Brain pericyte (primary cell): ENCODE measurements around the gene COL4A6.

Source experiments
- DNase-seq: peaks from one replicate; pipeline ENCODE4 v3.0.0-alpha.2; 2012; ENCODE audit warnings: low read depth, low spot score

Gene COL4A6

GRCh38 chrX:108270739-108271396 lies 167.4 kb downstream of the COL4A6 start:
- no peak for DNase-seq

- no peak for DNase-seq
Measured at GRCh38 chrX:108270280-108270679, 167.9 kb downstream of the COL4A6 start.

DNA sequence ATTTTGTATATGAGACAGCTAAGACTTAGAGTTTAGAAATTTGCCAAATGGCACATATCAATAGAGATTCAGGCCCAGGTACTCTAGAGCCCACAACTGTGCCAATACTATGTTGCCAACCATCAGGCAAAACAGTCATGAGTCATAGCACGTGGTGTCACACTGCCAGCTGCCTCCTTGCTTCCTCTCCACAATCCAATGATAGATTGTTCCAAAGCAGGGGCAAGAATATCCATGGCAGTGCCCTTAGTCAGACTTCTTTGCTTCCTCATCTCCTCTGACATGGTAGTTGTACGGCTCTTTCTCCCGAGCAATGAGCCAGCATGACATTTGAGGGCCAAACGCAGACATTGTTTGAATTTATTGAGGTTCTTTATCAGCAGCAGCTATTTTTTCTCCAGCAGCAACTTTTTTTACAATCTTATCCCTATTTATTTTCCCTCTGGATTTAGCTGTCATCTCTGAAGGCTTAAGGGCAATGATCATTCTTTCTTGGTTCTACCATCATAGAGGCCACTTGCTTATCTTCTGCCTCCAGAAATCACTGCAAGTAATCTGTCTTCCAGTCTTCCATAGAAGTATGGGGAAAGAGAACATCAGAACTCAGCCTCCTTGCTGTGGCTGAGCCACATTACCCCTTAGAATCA lies 169.7 kb downstream of the COL4A6 start:
- no peak for DNase-seq

GRCh38 chrX:108267557-108267956 lies 170.7 kb downstream of the COL4A6 start:
- DNase-seq, result no peak

GRCh38 chrX:108264376-108264775 lies 173.8 kb downstream of the COL4A6 start:
- no peak for DNase-seq

DNA sequence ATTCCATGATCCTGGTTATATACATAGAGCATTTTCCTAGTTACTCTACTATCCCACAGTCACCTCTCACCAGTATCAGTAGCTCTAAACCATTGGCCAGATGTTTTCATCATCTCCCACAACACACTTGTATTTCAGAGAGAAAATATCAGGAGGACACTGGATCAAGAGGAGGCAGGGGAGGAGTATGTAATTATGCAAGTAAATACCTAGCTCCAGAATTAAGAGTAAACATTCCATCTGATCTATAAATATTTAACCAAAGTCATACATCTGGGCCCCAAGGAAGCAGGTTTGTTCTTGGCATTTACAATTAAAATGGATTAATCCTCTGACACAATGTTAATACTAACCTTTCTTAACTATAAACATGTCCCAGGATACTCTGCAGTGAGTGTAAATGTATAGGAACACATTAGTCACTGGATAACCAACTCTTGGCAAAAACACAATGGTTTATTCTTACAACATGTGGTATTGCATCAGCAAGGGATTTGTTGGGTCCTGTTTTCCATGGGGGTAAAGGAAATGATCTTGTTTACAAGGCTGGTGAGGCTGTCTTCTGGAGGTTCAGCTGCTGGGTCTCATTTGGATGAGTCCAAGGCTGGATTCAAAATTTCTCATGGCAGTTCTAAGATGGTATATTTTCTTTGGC lies 176.5 kb downstream of the COL4A6 start:
- DNase-seq, result no peak

DNA sequence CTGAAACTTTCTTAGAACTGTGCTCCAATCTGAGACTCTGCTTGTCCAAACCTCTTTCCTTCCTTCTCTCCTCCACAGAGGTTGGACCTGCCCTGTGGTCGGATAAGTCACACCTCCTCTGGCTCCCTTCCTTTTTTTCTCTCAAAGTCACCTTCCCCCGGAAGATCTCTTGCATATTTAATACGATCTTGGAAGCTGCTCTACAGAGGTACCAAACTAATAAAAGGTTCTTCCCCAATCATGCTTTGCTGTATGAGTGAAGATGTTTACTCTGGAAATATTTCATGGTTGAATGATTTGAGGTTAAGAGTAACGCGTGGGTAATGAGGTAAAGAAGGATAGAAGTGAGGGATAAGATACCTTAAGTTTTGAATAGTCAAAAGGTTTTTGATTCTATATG lies 180.7 kb downstream of the COL4A6 start:
- DNase-seq, result no peak

DNA sequence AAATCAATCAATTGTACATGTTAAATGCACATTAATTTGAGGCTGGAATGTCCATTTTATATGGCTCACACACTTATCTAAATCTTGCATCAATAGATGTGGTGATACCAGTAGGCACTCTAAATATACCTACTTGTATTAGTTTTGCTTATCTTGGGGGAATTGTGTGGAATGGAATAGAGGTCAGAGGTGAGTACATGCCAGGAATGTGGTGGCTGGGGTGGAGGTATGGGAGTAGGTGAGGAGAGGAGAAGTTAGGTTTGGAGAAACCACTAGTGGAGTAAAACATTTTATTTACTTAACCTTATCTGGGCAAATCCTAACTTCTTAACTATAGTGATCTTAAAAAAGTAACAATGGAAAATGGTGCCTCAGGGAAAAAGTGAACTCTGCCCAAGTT lies 183.6 kb downstream of the COL4A6 start:
- no peak for DNase-seq

- no peak for DNase-seq
Measured at GRCh38 chrX:108250654-108251579, 187.3 kb downstream of the COL4A6 start.

DNA sequence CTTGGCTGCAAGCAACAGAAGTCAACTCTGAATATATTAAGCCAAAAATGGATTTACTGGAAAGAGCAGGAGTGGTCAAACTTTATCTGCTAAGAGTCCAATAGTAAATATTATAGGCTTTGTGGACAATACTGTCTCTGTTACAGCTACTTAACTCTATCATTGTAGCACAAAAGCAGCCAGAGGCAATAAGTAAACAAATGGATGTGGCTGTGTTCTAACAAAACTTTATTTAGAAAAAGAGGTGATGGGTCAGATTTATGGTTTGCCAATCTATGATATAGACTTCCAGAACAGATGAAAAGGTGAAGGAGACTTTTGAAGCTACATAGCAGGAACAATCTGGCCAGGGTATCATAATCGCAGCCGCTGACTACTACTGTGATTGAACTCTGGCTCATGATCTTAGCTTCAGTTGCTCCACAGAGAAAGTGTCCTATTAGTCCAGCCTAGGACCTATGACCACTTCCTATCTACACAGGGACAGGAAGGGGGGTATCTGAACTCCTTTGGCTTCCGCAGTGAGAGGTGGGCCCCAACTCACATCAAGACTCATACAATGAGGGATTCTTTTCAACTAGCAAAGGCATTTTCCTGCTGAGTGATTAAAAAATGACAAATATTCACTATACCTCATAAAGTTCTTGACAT lies 191.8 kb downstream of the COL4A6 start:
- DNase-seq, result no peak

- no peak for DNase-seq
Measured at GRCh38 chrX:108245462-108245861, 192.8 kb downstream of the COL4A6 start.

DNA sequence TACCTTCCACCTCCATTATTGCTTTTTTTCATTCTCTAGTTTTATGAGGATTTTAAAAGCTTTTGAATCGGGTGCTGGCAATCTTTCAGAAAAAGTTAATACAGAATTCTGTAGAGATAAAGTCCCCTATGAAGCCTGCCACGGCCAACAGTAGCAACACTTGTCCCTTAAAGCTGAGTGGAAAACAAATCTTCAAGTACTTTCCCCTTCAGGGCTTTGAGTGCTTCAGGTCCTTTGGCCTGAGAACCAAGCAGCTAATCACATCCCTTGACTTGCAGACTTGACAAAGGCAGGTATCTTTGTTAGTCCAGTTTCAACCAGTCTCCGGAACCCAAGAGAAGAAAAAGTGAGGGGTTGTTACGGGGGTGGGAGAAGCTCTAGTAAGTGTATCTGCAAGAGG lies 202.2 kb downstream of the COL4A6 start:
- DNase-seq, result no peak

DNA sequence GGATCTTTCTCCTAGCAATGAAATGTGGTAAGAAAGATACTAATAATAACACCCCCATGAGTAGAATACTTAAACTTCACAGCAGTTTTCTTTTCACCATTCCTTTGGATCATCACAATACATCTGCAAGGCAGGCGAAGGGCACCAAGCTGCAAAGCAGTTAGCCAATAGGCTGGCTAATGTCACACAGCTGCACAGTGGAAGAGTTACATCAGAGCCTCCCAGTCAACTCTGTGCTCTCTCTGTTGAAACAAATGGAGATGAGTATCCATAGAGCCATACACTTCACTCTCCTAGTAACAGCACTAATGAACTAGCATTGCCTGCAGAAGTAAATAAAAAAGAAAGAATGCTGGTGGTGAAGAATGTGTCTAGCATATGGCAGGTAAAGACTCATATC lies 207.6 kb downstream of the COL4A6 start:
- DNase-seq, result no peak

- DNase-seq, result no peak
Measured at GRCh38 chrX:108224727-108225621, 213.2 kb downstream of the COL4A6 start.

DNA sequence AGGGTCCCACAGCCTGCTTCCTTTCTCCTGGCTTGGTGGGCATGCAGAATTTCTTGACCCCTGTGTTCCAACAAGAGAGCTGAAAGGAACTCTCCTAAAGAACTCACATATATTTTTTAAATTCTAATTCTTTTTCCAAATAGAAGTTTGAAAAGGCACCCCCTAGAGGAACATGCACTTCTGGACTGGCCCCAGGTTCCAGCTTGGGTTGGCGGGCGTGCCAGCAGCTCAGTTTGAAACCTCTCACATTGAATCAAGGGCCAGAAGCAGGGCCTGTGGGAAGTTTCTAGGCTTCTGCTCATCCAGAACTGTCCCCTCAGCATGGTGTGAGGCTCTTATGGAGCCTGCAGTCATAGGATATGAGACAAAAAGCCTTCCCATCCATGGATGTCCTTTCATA lies 214.0 kb downstream of the COL4A6 start:
- DNase-seq, result no peak

DNA sequence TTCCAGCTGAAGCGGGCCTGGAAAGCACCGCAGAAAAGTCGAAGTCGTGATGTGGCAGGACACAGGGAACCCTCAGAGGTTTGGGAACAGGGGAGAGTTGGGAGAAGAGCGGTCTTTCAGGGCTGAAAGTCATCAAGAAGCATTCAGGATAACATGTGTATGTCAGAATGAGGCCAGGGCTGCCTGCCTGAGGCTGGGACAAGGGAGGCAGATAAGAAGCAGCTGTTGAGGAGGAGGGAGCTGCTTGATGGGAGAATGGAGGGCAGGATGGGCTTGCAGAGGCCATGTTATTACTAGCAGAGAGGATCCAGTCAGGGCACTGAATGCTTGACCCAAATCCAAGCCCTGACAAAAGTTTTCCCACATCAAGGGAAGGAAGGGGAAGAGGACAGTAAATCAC lies 214.6 kb downstream of the COL4A6 start:
- no peak for DNase-seq

GRCh38 chrX:108221301-108221864 lies 216.8 kb downstream of the COL4A6 start:
- DNase-seq, result no peak

DNA sequence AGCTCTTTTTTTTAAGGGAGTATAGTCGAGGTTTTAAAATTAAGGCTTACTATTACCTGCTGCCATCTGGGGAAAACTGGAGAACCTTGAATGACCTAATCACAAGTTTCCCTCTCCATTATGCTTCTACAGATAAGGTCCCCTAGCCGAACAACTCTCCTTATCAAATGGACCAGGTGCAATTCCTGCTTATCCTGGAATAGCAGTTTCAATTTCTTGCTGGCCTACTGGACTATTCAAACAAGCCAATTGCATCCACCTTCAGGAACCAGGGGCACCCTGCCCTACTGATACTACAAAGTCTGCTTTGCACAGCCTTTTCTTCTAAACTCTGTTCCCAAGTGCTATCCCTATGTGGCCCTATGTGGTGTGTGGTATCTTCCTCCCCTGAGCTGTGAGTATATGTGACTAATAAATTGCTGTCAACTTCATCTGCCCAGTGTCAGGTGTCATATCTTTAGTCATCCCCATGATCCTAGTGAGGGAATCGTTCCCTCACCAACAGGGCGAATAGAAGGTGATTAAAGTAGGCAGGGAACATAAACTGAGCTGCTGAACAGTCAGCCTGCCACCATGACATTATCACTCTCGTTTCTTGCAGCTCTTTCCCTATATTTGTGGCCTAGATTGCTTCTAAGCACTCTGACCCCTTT lies 218.1 kb downstream of the COL4A6 start:
- DNase-seq, result no peak

- no peak for DNase-seq
Measured at GRCh38 chrX:108217876-108218275, 220.3 kb downstream of the COL4A6 start.
